Measurements from ENCODE around the gene KCNK15. TPM values are rescaled to one million over a fixed set of nuclear protein-coding genes. Genes with fewer than 3 reads are reported as not detected.

Gene KCNK15
- total and polyA plus RNA-seq, 7 donors = 0.08 to 0.79 (median 0.21) TPM; not detected in 1

GRCh38 chr20:44739942-44740341 is 5.7 kb upstream of the KCNK15 start:
- ATAC-seq (peak; percentile 71 to 87 (median 80)), DNase-seq (peak in 1 of 2 donors; percentile 80)
- TF ChIP-seq CTCF (IDR thresholded peaks at IDR 0.05) = no peak
- peaks cover 11% of the 10 kb centered on the region for H3K4me1 ChIP-seq
- H3K4me3 ChIP-seq = no peak overlapping the region
- no peaks in the 10 kb centered on the region for H3K9me3 ChIP-seq
- peak overlapping the region; percentile 40 for H3K27ac ChIP-seq
- 23 to 29% (median 23%) methylated on average over 2 of the region's 2 CpGs for WGBS, 3 donors
- H3K36me3 ChIP-seq (ENCODE audit: insufficient read depth in 1 of 2, low read depth in 1 of 2) = no peaks in the 10 kb centered on the region
- intact Hi-C loops (cut with DNase I) = loop anchor here in 1 of 2 donors (5.0 to 10.0 kb wide), 2 partner anchors 215 to 528 kb away; partner anchors contain the start of genes OSER1 and SERINC3
- H3K27me3 ChIP-seq (ENCODE audit: insufficient read depth in 3 of 3, low read length in 2 of 3) = no peaks in the 10 kb centered on the region

- no peak for ATAC-seq
- Histone ChIP-seq H3K27me3 (ENCODE audit: insufficient read depth in 3 of 3, low read length in 2 of 3) (peaks cover 0 to 18% (median 0%) of the 10 kb centered on the region in 3 donors), H3K4me1 (peaks cover 22% of the 10 kb centered on the region), H3K9me3 (no peaks in the 10 kb centered on the region), H3K4me3 (no peak overlapping the region), H3K27ac (no peak overlapping the region), H3K36me3 (ENCODE audit: insufficient read depth in 1 of 2, low read depth in 1 of 2) (no peaks in the 10 kb centered on the region)
- peak in 1 of 2 donors; percentile 44 for DNase-seq
- WGBS, 3 donors = 61 to 79% (median 72%) methylated on average over 13 to 14 of the region's 14 CpGs
- TF ChIP-seq CTCF (IDR thresholded peaks at IDR 0.05) = no peak
- intact Hi-C loops (cut with DNase I) = no loop called here
These were observed 3.2 kb upstream of the KCNK15 start for GRCh38 chr20:44742304-44743079.

- WGBS, 3 donors = 65 to 76% (median 72%) methylated on average over 7 of the region's 7 CpGs
- intact Hi-C loops (cut with DNase I) = no loop called here
- Histone ChIP-seq H3K27ac (no peak overlapping the region), H3K36me3 (ENCODE audit: insufficient read depth in 1 of 2, low read depth in 1 of 2) (no peaks in the 10 kb centered on the region), H3K4me3 (no peak overlapping the region), H3K4me1 (peaks cover 22% of the 10 kb centered on the region), H3K9me3 (no peaks in the 10 kb centered on the region), H3K27me3 (ENCODE audit: insufficient read depth in 3 of 3, low read length in 2 of 3) (peaks cover 0 to 18% (median 0%) of the 10 kb centered on the region in 3 donors)
- ATAC-seq (no peak), DNase-seq (no peak)
- TF ChIP-seq CTCF (IDR thresholded peaks at IDR 0.05) = no peak
These were observed 2.5 kb upstream of the KCNK15 start for GRCh38 chr20:44743080-44743701.

GRCh38 chr20:44743916-44744655 is 1.6 kb upstream of the KCNK15 start:
- WGBS, 3 donors = 94 to 96% (median 94%) methylated on average over 12 of the region's 12 CpGs

More at GRCh38 chr20:44743916-44744655, 1.6 kb upstream of the KCNK15 start:
- intact Hi-C loops (cut with DNase I) = no loop called here
- Histone ChIP-seq H3K4me1 (peaks cover 22% of the 10 kb centered on the region), H3K9me3 (no peaks in the 10 kb centered on the region), H3K36me3 (ENCODE audit: insufficient read depth in 1 of 2, low read depth in 1 of 2) (no peaks in the 10 kb centered on the region), H3K27me3 (ENCODE audit: insufficient read depth in 3 of 3, low read length in 2 of 3) (peaks cover 0 to 18% (median 0%) of the 10 kb centered on the region in 3 donors), H3K4me3 (no peak overlapping the region), H3K27ac (no peak overlapping the region)
- ATAC-seq = no peak
- peak in 1 of 2 donors; percentile 10 for DNase-seq
- TF ChIP-seq CTCF (IDR thresholded peaks at IDR 0.05) = no peak

Measured in psoas muscle (tissue), 8 donors.